GM19240 (cell line): Measurements from ENCODE around the gene STOML2.
"Not testable (repeated sequence)": the region's sequence is repeated elsewhere in the genome, so short reads cannot be mapped to it uniquely, and the experiment has no call there.

ENCODE experiments used
- DNase-seq: peaks from one replicate; pipeline ENCODE4 v3.0.0; 2011; ENCODE audit warnings: low spot score; ENCODE audit not compliant: insufficient read length

The STOML2 gene, protein sequence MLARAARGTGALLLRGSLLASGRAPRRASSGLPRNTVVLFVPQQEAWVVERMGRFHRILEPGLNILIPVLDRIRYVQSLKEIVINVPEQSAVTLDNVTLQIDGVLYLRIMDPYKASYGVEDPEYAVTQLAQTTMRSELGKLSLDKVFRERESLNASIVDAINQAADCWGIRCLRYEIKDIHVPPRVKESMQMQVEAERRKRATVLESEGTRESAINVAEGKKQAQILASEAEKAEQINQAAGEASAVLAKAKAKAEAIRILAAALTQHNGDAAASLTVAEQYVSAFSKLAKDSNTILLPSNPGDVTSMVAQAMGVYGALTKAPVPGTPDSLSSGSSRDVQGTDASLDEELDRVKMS

GRCh38 chr9:35102769-35103659 lies at the start of gene STOML2:
TSS of gene STOML2 (minus strand) at chr9:35103131. CDS start at chr9:35103094, 37 bp downstream.
- peak; percentile 93 for DNase-seq

DNA sequence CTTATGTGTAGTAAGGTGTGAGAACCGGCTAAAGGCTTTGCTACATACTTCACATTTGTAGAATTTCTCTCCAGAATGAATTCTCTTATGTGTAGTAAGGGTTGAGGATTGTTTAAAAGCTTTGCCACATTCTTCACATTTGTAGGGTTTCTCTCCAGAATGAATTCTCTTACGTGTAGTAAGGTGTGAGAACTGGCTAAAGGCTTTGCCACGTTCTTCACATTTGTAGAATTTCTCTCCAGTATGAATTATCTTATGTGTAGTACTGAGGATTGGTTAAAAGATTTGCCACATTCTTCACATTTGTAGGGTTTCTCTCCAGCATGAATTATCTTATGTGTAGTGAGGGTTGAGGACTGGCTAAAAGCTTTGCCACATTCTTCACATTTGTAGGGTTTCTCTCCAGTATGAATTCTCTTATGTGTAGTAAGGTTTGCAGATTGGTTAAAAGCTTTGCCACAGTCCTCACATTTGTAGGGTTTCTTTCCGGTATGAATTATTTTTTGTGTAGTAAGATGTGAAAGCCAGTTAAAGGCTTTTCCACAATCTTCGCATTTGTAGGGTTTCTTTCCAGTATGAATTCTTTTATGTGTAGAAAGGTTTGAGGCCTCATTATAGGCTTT lies 45.1 kb upstream of the STOML2 start:
- DNase-seq, result not testable (repeated sequence)

DNA sequence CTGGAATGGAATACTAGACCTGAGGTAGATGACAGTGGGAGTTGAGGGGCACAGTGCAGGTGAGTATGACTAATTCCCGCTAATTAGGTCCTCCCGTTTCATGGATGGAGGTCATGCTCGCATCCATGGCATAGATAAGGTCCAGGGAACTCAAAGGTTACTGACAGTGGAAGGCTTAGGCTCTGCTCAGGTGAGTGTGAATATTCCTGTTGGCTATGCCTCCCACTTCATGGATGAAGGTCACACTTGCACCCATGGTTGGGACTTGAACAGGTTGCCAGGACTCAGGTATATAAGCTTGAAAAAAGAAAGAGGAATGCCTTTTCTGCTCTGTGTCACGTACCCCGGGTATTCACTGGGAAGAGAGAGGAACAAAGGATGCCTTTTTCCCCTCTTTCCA lies 39.1 kb upstream of the STOML2 start:
- no peak for DNase-seq

- DNase-seq, result no peak
Measured at GRCh38 chr9:35140093-35140492, 37.2 kb upstream of the STOML2 start.

DNA sequence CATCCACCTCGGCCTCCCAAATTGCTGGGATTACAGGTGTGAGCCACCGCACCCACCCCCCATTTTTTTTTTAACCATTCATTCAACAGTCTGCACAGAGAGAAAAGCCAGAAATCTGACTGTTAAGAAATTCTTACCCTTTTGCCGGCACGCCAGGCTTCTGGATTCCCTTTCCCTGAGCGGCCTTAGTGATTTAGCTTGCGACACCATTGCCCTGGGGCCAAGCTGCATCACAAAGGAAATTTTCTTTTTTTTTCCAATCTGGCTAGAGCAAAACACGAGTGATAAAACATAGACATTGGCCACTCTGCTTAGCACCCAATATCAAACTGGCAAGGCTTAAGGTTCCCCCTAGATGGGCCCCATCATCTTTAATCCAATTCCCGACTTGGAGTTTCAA lies 33.9 kb upstream of the STOML2 start:
- no peak for DNase-seq

DNA sequence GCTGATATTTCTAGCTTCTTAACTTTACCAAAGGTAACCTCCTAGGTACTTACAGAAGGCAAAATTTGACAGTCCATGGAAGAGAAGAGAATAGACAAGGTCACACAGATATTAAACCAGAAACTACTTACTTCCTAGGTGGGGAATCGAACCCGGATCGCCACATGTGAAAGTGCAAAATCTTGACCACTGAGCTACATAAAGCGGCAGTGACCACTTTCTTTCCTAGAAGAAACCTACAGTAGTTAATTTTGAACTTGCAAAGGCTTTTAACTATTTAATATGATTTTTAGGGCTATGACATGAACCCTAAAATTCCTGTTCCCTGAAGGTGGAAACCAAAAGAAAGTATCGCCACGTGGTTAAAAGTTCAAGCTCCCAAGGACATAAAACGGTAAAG lies 33.1 kb upstream of the STOML2 start:
- DNase-seq, result no peak

GRCh38 chr9:35134920-35135319 lies 32.0 kb upstream of the STOML2 start:
- no peak for DNase-seq

- DNase-seq, result peak; percentile 72
Measured at GRCh38 chr9:35116898-35117551, 14.1 kb upstream of the STOML2 start.

DNA sequence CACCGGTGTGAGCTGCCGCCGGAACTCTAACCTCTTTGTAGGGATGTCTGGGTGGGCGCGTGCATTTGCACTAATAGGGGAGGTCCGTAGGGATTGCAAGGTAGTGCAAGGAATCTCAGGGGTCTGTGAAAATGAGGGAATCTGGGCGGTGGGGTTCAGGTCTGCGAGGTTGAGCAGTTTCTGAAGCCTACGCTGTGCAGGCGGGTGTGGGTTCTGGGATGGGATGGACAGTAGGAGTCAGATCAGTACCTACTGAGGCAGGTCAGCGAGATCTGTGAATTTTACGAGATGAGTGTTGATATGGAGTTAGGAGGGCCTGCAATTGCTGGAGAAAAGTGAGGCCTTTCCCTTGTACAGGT lies 13.6 kb upstream of the STOML2 start:
- DNase-seq, result no peak

DNA sequence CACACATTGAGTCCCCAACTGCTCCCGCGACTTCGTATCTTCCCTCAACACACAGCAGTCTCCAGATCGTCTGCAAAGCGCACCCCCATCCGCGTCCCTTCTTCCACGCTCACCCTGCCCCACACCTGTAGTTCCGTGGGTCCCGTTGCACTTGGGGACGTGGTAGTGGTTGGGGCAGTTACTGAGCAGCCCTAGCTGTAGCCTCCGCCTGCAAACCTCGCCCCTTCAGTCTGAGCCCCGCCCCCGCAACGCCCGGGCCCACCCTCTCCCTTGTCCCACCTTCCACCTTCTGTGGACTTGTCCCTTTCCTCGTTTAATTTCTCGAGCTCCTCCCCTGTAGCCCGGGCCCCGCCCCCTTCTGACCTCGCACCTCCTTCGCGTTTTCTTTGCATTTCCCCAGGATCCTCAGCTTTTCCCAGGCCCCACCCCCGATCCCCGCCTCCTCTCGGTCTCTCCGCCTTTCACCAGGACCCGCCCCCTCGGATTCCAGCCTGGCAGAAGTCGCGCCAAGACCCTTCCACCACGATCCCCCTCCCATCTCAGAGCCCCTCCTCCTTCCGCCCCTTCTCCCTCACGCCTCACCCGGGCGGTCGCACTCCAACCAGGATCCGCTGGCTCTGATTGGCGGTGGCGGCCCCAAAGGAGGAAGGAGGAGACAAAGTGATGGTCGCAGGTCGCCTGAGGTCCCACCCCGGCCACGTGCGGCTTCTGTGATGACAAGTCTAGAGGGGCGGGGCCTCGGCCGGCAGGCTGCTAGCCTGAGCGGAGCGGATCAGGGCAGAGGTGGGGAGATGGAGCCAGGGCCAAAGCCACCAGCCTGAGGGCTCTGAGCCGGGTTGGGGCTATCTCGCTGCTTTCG lies 13.0 kb upstream of the STOML2 start, which contains the start of gene ATOSB:
ATOSB (minus strand) TSS at position 183 of the 859 bp plus-strand sequence. CDS start 7,588 bp downstream, outside the sequence.
- DNase-seq, result peak; percentile 90

- DNase-seq, result no peak
Measured at GRCh38 chr9:35114840-35115628, 12.1 kb upstream of the STOML2 start.

DNA sequence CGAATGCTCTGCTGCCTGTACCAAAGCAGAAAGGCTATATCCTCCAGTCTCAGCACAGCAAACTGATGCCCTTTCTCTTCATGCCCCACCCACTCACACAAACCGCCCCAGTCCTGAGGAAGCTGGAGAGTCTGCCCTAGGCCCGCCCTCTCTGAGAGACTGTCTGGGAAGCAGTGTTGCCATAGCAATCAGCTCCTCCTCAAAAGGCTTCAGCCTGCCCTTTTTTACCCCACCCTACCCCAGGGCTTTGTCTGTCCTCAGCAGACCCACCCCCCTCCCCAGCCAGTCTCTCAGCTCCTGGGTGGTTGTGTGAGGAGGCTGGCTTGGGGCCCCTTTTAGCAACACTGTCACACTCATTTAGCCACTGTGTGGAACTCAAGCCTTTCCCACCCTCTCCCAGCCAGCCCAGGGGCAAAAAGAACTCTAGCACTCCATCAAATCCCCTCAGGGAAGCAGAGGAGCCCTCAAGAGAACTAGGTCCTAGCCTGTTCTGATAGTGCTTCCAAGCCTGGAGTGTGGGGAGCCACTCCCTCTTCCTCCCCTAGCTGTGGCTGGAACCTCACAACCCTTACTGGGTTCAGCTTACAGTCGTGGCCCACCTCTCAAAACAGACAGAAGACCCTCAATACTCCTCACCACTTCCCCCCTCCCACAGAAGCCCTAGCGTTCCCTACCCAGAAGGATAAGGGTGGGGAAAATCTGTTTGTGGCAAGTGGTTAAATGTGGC lies 11.3 kb upstream of the STOML2 start:
- DNase-seq, result no peak

DNA sequence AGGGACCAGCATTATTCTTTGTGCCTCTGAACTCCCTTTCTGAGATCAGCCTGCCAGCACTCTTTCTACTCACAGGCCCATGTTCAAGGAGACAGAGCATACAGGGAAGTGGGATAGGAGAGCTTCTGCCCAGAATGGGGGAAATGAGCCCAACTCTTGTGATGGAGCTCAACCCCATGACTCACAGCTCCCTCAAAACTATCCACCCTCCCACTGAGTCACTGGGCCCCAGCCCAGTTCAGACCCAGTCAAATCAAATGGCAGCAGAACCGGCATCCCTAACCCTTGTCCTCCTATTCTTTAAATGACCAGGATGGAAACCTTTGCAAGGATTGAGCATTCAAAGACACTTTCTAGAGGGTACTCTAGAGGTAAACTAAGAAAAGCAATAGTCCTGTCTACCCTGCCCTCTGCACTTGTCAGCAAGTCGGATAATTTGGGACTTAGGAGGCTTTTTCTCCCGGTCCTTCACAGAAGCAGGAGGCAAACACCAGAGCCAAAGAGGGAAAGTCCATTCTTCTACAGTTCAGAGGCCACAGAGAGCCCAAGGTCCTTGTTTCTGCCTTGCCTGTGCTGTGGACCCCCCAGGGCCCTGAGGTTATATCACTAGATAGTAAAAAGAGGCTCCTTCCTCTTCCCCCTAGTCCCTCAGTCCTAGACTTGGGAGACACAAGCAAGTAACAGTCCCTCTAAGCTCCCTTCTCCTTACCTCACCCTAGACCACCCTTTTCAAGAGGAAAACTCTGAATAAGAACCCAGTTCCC lies 9.5 kb upstream of the STOML2 start:
- DNase-seq, result no peak

DNA sequence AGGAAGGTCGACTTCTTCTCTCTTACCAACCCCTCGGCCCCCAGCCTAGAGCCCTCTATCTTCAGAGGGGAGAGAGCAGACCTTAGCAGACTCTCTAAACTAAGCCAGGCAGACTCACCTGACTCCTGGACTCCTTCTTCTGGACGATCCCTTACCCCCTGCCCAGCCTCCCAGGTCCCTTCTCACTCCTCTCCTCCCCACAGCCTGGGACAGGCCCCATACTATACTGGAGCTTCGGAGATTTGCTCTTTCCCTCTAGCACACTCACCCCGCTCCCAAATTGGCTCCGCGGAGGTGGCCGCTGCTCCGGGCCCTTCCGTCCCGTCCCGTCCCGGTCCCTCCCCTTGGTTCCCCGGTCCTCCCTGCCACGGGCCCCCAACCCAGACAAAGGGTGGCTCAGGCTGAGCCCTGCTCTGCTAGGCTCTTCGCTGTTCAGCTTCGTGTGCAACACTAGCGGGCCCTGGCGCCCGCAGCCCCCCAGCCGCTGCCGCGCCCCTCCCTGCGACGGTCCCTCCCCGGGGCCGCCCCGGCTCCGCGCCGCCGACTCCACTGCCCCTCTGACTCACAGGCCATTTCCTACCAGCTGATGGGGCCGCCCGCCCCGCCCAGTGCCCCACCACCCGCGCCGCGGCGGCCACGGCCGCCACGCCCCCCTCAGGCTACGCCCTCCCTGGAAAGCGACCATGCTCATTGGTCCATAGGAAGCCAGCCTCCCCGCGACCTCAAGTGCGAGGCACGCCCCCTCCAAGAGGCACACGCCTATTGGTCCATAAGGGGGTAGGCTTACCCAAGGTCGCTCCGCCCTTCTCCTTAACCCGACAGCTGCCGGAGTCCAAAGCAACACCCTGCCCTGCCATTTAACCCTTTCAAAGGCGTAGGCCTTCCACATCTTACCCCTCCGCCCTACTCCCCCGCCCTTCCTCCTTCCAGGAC lies 8.3 kb upstream of the STOML2 start:
- DNase-seq, result peak; percentile 80

DNA sequence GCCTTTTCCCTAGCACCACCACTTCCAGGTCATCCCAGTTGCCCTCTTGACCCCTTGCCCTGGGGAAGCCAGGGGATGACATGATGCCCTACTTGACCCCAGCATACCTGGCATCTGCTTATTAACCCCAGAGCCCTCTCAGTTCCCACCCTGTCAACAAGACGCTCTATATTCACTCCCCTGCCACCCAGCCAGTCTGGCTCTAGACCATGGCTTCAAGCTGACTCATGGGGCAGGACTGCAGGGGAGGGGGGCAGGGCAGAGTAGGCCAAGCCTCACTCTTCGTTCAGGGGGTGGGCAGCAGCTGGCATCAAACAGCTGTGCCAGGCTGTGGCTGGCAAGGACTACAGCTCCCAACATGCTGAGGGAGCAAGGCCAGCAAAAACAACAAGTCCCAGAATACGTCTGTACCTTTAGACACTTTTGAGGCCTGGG lies 7.4 kb upstream of the STOML2 start:
- no peak for DNase-seq

GRCh38 chr9:35108946-35109575 lies 6.1 kb upstream of the STOML2 start:
- no peak for DNase-seq

GRCh38 chr9:35108461-35108860 lies 5.5 kb upstream of the STOML2 start:
- DNase-seq, result no peak
